SW480 (cell line): ENCODE results near the gene CEBPG.

ENCODE experiments used
- DNase-seq: peaks from one replicate; pipeline ENCODE4 v3.0.0-alpha.2; 2016; ENCODE audit warnings: low spot score

Gene CEBPG

GRCh38 chr19:33350538-33351309, 22.8 kb upstream of the CEBPG start:
- DNase-seq, result no peak

GRCh38 chr19:33355535-33355934, 18.0 kb upstream of the CEBPG start:
- DNase-seq, result no peak

GRCh38 chr19:33357556-33357955, 16.0 kb upstream of the CEBPG start:
- DNase-seq, result no peak

- no peak for DNase-seq
These were observed 15.1 kb upstream of the CEBPG start for GRCh38 chr19:33358408-33358807.

- DNase-seq, result no peak
These were observed 13.9 kb upstream of the CEBPG start for GRCh38 chr19:33359581-33359980.

GRCh38 chr19:33362508-33363228, 10.8 kb upstream of the CEBPG start:
- DNase-seq, result no peak

GRCh38 chr19:33363476-33363875, 10.0 kb upstream of the CEBPG start:
- DNase-seq, result no peak

- DNase-seq, result no peak
These were observed 7.8 kb upstream of the CEBPG start for GRCh38 chr19:33365691-33366090.

- no peak for DNase-seq
These were observed 7.4 kb upstream of the CEBPG start for GRCh38 chr19:33366127-33366526.

- no peak for DNase-seq
These were observed 6.6 kb upstream of the CEBPG start for GRCh38 chr19:33366897-33367296.

GRCh38 chr19:33368074-33368864, 5.2 kb upstream of the CEBPG start:
- DNase-seq, result no peak

GRCh38 chr19:33370783-33371182, 2.7 kb upstream of the CEBPG start:
- no peak for DNase-seq

GRCh38 chr19:33374236-33374714, 766 bp downstream of the CEBPG start:
- peak; percentile 54 for DNase-seq

GRCh38 chr19:33375156-33375836, 1.8 kb downstream of the CEBPG start:
- DNase-seq, result no peak

- no peak for DNase-seq
These were observed 2.3 kb downstream of the CEBPG start for GRCh38 chr19:33375837-33376159.

- peak; percentile 38 for DNase-seq
These were observed 2.9 kb downstream of the CEBPG start for GRCh38 chr19:33376423-33376822.

GRCh38 chr19:33376941-33377557, 3.5 kb downstream of the CEBPG start:
- DNase-seq, result peak; percentile 42

- DNase-seq, result no peak
These were observed 4.3 kb downstream of the CEBPG start for GRCh38 chr19:33377586-33378475.

- DNase-seq, result no peak
These were observed 5.8 kb downstream of the CEBPG start for GRCh38 chr19:33379151-33379829.

GRCh38 chr19:33381101-33381500, 7.6 kb downstream of the CEBPG start:
- no peak for DNase-seq
